ENCODE measurements around the gene CKLF.
"Not testable (repeated sequence)": the region's sequence is repeated elsewhere in the genome, so short reads cannot be mapped to it uniquely, and the experiment has no call there.

The CKLF gene

DNA sequence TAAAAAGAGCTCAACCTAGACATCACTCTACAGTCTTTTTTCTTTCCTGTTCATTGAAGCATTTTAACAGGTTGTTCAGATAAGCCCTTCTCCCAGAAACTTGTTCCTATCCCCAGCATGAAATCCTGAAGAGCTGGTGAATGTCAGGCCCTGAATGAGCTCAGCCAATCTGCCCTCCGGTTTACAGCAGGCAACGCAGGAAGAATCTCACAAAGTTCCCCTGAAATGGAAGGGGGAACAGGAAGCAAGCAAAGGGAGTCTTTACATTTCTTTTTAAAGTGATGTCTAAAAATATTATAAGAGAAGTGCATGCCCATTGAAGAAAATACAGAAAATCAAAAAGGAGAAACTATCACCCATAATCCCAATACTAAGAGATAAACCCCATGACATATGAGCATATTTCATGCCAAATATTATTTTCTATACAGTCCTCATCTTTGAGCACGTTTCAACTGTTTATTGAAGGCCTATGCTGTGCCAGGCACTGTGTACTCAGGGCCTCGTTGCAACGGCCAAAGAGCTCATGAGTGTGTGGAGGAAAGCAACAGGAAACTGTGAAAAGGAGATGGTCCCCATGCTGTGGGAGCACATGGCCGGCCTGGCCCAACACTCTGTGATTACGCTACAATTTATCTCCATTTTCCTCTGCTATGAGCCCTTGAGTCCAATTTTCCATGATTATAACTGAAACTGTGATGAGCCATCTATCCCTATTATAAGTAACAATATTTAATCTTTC is 8.2 kb upstream of the CKLF start:
- no peak for DNase-seq

DNA sequence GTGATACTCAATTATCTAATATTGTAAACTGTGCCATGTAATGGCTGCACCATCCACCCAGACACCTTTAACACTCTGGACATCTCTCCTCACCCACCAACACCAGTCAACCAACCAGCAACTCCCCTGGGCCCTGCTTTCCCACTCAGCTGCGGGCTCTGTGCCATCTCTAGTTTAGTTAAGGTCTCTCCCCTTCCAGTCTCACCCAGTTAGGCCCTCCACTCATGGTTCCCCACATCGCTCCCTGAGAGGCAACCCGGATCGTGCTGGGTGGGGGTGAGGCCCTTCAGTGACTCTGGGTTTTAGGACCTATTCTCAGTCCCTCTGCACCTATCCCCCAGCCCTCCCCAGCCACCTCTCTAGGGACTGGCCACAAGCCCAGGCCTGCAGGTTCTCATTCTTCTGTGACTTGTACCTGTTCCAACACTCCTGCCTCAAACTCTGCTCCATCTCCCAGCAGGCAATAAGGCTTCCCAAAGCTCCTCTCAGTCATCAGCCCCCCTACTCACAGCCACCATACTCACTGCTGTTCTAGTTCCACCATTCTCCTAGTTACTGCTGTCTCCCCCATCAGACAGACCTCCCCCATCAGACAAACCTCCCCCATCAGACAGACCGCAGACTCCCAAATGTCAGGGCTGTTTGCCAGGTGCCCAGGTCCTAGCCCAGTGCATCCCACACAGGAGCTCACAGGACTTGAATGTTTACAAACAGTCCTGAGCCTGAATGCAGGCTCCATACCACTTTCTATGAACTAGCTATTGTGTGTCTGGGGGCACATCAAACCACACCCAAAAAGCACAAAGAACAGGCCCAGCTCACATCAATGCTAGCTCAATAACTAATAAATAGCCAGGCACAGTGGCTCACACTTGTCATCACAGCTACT is 5.0 kb upstream of the CKLF start:
- DNase-seq = no peak

DNA sequence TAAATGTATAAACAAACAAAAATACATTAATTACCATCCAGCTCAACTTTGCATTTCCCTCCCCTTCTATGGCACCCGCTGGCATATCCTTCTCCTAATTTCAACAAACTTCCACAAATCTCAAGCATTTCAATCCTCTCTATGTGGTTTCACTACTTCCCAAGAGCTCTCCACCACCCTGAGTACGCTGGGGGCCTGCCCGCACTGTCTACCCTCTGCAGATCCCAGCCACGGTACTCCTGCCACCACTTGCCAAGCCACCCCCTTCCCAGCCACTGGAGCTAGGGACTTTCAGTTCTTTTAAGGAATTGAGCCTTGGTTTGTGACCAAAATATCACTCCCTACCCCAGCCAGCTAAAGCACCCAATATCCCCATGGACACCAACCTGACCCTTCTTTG is 4.3 kb upstream of the CKLF start:
- no peak for DNase-seq

DNA sequence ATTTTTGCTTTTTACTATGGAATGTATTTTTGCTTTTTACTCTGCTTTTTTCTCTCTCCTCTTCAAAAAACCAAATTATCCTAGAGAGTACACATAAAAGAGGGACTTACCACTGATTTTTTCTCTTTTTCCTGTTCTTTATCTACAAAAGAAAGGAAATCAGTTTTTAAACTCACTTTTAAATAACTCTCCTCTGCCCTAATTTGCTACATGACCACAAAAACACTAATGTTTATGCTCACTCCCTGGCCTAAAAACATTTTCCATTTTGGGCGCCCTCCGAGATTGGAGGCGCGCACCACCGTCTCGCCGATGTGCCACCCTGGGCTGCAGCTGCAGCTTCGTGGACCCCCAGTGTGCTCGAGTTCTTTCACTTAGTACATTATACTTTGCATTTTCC is 3.5 kb upstream of the CKLF start:
- DNase-seq = no peak

DNA sequence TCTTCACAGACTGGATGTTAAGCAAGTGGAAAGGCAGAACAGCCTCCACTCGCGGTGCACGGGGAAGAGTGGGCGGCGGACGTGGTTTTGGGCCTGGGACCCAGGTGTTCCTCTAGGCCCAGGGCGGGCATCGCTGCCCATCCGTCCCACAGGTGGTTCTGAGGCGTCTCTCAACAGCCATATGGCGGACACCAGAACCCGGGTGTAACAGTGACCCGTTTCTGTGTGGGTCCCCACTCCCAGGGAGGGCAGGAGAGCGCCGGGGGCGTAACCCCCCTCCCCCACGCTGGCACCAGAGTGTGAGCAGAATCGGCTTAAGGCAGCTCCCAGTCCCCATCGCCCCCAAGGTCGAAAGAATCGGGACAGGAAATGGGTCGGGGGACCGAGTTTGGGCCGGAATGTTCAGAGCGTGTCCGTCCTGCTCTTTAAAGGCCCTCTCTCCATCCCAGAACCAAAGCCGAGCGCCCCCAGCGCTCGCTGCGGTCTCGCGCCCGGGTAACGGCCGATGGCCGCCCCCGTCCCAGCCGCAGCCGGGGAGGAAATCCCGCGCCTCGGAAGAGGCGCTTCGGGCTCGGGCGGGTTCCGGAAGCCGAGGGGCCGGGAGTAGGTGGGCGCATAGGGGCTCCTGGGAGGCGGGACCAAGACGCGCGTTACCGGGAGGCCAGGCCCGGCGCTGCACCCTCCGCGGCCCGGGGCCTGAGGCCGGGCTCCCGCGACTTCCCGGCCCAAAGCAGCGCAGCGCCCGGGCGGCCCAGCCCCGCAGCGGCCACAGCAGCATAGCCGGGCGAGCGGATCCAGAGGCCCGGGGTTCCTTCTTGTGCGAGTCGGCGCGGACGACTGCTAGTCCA is 2.9 kb upstream of the CKLF start, which contains the start of gene TK2:
TSS of gene TK2 (minus strand) at position 839 of the 848 bp plus-strand sequence. CDS start at position 778, 61 bp downstream.
- DNase-seq = peak; percentile 54 to 67

DNA sequence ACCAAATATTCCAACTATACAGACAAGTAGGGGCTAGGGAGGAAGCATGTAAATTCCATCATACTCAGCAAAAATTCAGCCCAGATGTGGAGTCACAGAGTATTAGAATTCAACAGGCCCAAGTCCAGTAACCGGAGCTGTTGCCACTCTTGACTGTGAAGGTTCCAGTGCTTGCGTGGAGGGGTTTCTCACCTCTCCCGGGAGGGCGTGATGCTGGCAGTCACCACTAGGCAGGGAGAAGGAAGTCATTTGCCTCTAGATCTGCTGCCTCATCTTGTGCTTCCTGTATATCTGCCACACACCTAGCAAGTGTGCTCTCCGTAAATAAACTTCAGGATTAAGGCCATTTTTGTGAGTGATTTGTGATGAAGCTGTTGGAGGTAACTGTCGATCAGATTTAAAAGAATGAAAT is 1.0 kb upstream of the CKLF start:
- peak; percentile 44 to 53 for DNase-seq

DNA sequence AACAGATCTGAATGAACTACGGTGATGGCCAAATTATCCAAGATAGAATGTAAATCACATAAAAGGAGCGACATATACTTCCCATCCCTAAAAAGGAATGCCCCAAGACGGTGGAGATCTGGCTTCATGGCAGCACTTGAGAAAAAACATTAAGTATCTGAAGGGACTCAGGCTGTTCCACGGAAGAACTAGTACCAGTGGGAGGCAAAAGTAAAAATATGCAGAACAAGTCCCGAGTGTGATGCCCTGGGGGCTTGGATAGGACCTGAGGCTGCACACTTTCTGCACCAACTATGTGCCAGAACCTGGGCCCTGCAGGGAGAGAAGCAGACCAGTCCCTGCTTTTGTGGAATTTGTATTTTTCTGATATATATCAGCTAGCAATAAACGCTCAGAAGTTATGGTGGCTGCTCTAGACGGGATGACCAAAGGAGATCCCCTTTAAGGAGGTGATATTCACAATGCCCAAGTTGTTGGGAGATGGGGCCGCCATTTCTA is 539 bp upstream of the CKLF start:
- DNase-seq = no peak

DNA sequence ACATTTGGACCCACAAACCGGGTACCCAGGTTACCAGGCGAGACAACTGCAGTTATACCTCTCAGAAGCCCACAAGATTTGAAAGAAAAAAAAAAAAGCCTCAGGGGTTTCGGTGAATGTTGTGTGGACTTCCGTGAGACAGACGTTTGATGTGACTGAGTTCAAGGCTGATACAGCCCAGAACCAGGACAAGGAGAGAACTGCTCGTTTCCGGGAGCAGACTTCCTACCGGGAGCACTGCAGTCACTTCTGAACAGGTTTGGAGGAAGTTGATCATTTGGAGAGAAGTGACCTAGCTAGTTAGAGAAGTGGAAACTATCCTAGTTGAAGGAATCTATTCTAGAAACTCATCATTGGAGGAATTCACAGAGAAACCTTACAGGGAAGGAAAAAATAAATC is 847 bp downstream of the CKLF start:
- DNase-seq = no peak

DNA sequence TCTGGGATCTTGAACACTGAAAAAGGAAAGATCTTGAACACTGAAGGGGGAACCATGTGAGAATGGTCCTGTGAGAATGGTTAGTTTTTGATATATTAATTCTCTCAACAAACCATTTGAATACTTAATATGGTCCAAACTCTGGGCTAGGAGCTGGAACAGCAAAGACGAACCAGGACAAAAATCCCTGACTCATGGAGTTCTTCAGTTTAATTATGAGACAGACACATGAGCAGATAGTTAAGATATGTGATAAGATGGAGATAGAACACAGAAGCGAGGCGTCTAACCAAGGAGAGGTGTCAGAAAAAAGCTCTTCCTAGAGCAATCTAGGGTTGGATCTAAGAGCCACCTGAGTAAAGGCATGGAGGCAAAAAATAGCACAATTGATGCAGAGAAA is 1.6 kb downstream of the CKLF start:
- DNase-seq = no peak

DNA sequence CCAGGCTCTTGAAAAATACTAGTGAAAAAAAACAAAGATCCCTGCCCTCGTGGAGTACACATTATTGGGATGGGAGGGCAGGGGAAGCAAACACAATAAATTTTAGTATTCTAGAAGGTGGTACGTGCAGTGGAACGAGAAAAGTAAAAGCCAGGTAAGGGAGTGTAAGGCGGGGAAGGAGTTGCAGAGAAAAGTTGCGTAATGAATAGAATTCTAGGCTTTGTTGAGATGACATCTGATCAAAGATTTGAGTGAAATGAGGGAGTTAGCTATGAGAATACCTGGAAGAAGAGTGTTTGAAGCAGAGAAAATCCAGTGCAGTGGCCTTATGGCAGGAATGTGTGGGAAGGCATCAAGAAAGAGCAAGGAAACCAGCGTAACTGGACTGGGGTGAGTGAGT is 2.1 kb downstream of the CKLF start:
- no peak for DNase-seq

DNA sequence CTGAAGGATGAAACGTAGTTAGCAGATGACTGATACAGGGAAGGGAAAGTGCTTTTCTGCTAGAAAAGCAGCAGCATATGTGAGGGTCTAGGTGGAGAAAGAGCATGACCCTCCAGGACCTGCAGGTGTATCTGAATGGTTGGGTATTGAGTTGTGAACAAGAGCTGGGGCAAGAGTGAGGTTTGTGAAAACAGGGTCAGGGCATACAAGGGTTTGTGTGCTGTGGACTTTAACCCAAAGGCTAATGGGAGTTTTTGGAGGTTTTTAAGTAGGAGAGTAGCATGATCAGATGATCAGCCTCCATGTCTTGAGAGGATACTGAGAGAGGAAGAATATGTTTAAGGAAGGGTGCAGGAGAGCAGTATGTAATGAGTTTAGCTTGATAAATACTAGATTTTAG is 7.7 kb downstream of the CKLF start:
- DNase-seq = no peak

DNA sequence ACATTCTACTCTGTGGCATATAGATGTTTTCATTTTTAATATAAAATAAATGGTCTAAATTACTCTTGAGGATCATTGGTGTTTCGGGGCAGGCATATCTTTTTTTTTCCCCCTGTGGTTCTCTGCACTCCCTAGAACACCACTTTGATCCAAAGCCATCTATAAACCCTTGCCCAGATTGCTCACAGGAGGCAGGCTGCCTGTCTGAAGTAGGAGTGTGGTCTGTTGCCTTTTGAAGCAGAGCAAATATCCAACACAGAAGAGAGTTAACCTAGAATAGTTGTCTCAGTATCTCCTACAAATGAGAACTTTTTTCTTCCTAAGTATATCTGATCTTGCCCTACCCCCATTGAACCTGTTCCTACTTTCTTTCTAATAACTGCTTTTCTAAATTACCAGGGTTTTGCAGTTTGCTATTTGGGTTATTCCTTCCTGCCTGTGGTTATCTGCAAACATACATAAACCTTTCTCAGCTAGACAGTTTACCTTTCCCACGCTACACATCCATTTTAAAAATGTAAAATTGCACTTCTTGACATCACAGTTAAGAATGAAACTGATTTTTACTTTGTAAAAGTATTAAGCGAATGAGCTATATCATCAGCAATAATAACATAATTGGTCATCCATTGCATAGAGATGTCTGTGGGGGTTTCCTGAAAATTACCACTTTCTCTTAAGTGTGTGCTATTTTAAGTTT is 9.2 kb downstream of the CKLF start:
- no peak for DNase-seq

DNA sequence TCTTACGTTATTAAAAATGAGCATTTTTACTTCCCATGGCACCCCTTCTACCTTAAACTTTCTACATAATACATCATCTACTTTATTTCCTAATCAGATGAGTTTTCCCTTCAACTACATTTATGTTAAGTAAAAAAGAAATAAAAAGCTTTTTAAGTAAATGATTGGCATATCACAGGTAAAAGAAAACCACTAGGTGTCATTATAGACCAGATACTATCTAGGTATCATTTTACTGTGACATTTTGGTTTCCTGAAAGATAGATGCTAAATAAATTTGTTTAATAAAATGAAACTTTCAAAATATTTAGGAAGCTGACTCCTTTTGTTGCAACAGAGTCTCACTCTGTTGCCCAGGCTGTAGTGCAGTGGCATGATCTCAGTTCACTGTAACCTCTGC is 10.0 kb downstream of the CKLF start:
- DNase-seq = no peak

DNA sequence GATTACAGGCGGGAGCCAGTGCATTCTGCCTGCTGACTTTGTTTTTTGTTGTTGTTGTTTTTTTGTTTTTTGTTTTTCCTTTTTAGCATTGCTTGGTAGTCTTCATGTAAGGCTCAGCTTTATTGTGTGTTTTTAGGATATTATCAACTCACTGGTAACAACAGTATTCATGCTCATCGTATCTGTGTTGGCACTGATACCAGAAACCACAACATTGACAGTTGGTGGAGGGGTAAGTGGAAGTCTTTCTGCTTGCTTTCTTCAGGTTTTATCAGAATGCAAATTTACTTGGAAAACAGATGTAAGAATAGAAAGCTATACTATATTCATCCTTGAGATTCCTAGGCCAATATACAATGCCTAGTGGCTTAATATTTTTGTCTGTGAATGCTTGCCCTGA is 10.6 kb downstream of the CKLF start:
- no peak for DNase-seq

DNA sequence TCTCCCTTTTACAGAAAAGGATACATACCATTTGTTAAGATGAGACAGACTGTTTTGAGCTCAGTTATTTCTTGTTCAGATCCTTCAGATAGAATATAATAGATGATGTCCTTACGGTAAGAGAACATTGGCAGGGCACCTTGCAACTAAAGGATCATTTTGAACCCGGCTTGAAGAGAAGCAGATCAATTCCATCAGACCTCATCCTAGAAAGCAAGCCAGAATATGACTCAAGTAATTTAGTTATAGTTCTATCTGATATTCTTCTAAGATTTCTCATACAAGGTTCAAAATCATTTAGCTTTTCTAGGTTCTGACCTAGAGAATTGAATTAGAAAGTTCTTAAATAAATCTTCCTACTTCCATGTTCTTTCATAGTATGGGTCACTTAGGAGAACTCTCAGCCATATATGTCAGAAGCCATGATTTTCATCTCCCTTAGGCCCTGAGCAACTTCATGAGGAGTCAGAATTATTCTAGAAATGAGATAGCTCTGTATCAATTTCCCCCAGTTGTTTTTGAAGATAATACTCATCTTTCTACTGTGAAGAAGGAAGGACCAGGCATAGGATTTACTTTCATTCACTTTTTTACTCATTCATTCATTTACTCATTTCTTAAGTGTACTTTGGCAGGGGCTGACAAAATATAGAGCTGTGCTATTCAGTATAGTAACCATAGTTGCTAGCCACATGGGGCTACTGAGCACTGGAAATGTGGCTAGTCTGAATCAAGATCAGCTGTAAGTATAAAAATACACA is 11.4 kb downstream of the CKLF start:
- no peak for DNase-seq

DNA sequence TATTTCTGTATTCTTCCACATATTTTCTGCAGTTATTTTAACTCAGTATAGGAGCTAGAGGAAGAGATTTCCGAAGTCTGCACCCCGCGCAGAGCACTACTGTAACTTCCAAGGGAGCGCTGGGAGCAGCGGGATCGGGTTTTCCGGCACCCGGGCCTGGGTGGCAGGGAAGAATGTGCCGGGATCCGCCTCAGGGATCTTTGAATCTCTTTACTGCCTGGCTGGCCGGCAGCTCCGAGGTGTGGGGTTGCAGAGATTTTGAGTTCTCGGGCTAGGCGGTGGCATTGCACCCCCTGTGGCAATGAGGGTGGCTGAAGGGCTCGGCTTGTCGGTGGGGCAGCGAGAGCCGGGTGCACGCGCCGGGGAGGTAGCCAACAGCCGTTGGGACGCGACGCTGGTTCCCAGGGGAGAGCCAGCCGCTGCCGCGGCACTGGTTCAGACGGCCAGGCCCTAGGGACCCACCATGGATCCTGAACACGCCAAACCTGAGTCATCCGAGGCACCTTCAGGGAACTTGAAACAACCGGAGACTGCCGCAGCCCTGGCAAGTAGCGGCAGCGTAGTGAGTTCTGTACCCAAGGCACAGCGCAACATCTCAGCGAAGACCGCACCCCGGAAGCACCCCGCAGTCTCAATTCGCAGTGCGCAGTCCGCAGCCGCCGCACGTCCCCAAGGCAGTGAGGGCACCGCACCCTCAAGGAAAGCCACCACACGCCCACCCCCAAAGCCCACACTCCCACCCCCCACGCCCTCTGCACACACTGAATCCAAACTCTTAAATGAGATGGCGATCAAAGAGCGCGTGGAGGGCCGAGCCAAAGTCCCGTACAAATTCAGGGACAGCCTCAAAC is 13.9 kb downstream of the CKLF start, which contains the start of gene CMTM1:
TSS of gene CMTM1 (plus strand) at position 389 of the 851 bp plus-strand sequence. CDS start at position 464, 75 bp downstream.
- no peak for DNase-seq

DNA sequence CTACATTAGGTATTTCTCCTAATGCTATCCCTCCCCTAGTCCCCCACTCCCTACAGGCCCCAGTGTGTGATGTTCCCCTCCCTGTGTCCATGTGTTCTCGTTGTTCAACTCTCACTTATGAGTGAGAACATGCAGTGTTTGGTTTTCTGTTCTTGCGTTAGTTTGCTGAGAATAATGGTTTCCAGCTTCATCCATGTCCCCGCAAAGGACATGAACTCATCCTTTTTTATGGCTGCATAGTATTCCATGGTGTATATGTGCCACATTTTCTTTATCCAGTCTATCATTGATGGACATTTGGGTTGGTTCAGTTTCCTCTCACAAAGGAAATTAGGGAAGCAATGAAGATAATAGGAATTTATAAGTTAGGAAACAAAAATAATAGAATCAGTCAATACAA is 14.9 kb downstream of the CKLF start:
- DNase-seq = not testable (repeated sequence)

DNA sequence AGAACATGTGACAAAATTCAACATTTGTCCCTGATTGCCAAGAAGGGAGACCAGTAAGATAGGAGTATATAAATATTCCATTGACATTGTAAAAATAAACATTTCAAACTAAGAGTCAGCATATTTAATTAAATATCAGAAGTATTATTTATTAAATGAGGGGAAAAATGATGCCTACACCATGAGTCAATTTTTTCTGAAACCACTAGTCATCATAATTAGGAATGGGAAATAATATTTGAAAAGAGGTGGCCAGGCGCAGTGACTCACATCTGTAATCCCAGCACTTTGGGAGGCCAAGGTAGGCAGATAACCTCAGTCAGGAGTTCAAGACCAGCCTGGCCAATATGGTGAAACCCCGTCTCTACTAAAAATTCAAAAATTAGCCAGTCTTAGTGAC is 16.0 kb downstream of the CKLF start:
- DNase-seq = no peak

DNA sequence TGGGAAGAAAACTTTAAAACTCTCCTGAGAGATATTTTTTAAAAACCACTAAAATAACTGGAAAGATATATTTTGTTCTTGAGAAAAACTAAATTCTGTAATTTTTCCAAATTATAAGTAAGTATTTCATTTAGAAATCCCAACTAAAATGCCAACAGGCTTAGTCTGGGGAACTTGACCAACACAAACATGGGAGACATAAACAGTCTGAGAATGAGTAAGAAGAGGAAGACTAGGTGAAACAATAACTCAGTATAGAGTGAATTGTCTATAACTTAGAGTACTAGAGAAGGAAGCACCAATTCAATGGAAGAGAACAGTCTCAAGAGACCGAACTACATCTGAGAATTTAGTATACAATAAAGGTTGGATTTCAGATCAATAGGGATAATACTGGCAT is 16.8 kb downstream of the CKLF start:
- DNase-seq = no peak

DNA sequence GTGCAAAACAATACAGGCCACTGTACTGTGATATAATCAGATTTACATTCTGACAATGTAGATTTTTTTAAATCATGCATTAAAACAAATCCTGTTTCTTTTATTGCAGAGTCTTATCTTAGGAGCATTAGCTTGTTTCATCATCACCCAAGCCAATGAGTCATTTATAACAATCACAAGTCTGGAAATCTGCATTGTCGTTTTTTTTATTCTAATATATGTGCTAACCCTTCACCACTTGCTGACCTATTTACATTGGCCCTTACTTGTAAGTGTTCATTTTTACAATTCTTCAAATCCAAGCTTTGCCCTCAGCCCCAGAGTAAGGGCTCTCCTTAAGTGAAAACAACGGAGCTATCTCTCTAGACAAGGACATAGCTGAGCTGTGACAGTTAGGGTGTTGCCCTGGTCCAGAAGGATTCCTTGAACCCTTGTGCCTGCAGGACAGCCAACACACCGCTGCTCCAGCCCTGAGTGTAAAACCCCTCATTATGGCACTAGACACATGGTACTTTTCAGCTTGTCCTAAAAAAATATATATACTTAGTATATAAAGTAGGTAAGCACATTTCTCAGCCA is 17.5 kb downstream of the CKLF start:
- DNase-seq = no peak
